CD4-positive, alpha-beta T cell treated with Interleukin-12 subunit alpha and Interleukin-12 subunit beta, for 1 hour (primary cell): Measurements from ENCODE around the gene RFT1.

Experiments used
- DNase-seq: peaks from one replicate; pipeline ENCODE4 v3.0.0-alpha.2; 2020

The RFT1 gene

GRCh38 chr3:53083521-53083920, 46.7 kb downstream of the RFT1 start:
- no peak for DNase-seq

DNA sequence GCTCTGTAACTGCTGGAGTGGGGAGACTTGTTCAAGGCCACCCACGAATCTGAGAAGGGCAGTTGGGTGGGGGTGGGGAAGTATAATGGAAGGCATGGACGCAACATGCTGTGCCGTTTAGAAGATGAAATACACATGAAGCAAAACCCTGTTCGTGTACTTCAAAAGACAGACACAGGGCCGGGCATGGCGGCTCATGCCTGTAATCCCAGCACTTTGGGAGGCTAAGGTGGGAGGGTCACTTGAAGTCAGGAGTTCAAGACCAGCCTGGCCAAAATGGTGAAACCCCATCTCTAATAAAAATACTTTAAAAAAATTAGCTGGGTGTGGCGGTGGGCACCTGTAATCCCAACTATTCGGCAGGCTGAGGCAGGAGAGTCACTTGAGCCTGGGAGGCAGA, 47.5 kb downstream of the RFT1 start:
- no peak for DNase-seq

- DNase-seq = no peak
Observed at GRCh38 chr3:53081318-53081717, 48.9 kb downstream of the RFT1 start.

DNA sequence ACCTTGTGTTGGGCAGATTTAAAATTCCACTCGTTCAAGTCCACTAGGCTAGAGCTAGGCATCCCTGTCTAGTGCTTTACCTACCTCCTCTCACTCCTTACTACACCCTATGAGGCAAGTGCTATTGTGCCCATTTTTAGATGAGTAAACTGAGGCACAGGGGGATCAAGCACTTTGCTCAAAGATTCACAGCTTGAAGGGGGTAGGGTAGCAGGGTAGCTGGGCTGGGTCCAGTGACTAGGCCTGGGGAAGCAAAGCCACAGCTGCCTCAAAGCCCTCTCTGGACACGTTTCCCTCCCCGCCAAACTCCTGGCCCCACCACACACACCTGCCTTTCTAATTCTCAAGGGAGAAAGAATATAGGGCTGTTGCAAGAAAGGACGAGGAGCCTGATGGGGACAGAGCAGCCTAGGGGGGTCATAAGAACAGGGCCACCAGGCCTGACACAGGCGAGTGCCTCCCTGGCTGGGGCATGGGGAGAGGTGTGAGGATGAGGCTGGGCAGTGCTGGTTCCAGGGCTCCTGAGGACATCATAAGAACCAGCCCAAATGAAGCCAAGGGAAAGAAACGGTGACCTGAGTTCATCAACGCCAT, 49.5 kb downstream of the RFT1 start:
- no peak for DNase-seq

DNA sequence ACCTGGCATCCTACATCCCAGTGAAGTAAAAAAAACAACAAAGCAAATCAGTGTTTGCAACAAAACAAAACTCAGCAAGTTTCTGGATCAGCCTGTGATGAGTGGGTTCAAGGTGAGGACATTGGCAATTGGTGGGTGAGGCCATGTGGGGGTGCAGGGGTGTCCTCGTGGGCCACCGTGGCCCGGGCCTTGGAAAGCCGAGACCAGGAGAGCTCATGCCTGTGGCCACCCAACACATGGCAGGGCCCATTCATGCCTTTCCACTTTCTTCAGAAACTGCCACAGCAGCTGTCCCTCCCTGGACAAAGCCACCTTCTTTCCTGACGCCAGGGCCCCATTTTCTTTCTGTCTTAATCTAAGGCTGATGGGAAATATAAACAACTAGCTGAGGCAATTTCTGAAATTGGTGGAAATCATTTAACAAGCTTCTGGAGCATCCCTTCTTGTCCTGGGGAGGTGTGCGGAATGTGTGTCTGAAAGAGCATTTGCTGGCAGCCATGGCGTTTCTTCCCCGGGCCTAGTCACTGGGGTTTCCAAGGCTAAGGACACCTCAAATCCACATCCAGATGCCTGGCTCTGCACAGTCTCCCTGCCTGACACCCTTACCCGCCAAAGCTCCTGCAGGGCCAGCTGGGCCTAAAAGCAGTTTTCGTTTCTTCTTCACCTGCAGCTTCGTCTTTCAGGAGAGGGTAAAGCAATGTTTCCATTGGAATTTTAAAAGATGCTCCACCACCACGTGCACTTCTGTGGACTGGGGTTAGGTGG, 50.3 kb downstream of the RFT1 start:
- no peak for DNase-seq

GRCh38 chr3:53079147-53079546, 51.1 kb downstream of the RFT1 start:
- DNase-seq = no peak

DNA sequence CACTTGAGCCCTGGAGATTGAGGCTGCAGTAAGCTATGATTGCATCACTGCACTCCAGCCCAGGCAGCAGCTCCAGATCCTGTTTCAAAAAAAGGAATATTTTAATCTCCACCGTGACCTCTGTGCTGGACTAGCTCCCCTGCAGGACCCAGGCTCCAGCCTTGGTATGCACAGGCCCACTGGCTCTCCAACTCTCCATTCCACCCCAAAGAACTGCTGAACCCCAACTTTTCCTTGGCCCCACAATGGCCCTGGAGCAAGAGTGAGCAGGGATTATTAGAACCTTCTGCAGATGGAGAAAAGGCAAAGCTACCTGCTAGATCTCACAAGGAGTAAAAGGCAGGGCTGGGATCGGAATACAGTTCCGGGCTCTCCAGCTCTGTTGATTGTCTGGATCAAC, 51.6 kb downstream of the RFT1 start:
- DNase-seq = no peak

DNA sequence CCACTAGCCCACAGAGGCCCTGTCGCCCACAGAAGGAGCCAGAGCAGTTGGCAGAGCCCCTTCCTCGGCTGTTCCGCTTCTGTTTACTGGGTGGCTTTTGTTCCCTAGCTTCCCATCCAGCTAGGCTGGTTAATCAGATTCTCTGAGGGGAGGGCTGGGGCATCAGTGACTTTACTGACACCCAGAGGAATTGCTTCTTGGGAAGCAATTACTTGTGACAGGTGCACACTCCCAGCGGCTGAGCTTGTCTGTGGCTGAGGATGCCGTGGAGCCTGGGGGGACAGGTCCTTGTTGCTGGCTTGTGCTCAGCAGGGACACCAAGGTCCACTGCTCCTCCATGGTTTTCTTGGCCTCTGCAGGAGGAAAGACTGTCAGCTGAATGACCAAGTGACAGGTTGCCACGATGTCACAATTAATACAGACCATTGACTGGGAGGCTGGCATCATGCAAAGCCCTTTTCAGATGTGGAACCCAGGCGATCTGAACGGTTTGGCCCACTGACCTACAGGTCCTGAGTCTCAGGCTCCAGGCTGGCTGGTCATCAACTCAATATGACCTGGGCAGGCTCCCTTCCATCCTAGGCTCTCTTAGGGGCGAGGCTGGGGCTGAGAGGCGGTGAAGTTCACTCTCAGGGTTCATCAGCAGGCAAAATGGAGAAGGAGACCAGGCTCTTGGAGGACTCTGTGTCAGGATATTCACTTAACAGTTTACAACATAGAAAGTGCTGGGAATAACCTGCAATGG, 52.6 kb downstream of the RFT1 start:
- DNase-seq = no peak

DNA sequence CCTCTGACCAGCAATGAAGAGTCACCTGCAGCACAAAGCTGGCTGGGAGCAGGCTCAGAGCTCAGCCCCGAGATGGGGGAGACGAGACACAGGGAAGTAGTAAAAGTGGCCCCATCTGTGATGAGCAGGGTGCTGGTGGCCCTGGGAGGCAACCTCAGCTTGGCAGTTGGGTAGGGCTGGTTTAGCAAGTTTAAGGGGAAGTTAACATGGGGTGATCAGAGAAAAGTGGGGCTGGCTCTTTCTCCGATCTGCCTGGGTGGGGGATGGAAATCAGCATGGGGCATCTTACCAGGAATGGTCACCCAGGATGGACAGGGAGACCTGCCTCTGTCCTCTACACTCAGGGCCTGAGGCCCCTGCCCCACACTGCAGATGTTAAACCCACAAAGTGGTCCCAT, 54.5 kb downstream of the RFT1 start:
- no peak for DNase-seq

DNA sequence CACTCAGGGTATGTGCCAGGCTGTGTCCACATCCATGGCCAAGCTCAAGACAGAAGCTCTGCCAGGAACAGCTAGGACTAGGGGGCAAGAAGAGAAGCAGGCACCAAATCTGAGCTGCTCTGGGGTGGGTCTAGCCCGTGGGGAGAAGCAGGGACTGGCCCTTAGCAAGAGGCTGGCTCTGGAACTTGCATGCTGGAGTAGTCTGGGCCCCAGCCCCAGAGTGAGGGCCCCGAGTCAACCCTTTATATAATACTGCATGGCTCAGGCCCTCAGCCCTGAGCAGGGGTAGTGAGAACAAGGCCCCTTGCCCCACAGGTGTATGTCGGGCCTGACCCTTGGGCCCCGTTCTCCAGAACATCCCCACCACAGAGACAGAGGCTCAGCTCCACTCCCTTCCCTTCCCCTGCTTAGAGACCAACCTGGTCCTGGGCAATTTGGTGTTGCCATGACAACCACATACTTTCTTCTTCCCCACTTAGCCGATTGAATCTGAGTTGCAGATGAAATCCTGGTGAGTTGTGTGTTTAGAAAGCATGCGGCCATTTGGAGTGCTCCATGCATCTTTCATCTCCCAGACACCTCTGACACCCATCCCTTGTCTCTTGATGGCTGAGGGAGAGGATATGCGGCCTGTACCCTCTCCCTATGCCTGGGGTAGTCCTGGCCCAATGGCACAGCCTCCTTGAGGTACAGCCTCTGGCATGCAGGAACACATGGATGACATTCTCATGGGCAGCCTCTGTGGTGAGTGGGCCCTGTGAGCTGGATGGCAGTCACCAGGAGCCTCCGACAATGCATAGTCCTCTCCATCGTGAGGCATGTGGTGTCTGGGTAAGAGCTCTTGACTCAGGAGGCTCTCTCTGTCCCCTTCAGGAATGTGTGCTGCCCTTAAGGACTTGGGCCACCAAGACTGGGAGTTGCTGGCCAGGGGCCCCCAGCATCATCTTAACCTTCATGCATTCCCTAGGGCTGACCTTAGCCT, 55.2 kb downstream of the RFT1 start:
- no peak for DNase-seq

DNA sequence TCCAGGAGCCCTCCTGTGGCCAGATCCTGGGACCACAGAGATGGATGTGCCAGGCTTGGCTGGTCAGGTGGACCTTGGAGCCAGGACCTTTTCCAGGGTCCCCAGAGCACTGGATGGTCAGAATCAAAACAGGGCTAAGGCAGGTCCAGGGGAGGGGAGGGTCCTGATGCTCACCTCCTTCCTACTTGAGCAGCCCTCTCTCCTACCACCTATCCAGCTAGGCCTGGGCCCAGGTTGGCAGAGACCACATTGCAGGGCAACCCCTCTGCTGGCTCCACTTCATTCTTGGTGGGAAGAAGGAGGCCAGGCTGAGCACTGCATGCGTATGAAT, 55.9 kb downstream of the RFT1 start:
- DNase-seq = no peak

DNA sequence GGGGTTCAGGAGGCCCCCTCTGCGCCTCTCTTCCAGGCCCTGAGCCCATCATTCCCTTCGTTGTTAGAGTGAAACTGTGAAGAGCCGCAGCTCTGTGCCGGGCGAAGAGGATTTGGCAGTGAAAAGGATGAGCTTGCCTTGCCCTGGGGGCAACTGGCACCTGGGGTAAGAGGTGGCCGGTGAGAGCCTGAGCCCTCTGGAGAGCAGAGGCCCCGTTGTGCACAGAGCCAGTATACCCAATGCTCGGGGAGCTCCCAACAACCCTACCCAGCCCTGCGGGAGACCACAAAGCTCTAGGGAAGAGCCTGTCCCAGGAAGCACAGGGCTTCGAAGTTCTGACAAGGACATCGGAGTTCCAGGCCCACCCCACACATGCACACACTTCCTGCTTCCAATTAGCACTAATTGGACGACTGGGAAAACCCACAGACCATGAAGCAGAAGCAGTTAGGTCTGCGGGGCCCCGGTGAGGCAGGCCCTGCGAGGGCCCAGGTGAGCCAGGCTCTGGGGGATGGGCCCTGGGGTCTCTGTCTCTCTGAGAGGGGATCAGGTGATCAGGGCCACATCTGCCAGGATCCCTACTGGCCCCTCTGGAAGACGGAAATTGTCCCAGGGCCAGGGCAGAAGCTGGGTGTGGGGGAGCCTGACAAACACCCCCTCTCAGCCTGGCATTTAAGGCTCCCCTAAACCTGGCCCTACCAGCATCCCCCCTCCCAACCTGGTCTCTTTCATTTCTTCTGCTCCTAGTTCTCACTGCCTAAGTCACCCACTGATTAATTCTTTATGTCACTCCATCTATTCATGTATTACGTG, 56.5 kb downstream of the RFT1 start:
- no peak for DNase-seq

- peak; percentile 88 for DNase-seq
Observed at GRCh38 chr3:53072653-53073552, 57.3 kb downstream of the RFT1 start.

DNA sequence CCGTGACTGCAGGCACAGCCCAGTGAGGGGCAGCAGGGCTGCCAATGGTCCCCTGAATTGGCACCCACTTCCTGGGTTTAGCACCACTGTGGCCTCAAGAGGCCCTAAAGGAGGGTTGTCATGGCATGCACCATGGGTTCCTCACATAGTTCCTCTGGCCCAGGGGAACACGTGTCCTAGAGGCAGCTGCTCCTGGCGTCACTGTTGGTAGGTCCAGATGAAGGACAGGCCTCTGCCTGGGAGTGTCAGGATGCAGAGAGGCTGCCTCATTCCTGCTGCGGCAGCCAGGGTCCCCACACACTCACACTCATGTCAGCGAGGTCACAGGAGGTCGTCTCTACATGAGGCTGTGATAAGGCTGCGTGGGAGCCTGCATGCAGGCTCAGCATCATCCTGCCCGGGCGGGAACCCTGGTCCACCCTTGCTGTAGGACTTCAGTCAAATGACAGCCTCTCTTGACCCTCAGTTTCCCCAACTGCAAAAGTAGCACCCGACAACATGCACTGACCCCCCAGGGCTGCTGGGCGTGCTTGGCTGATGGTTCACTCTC, 58.3 kb downstream of the RFT1 start:
- DNase-seq = no peak

- DNase-seq = no peak
Observed at GRCh38 chr3:53069422-53070068, 60.7 kb downstream of the RFT1 start.

- DNase-seq = no peak
Observed at GRCh38 chr3:53068176-53068575, 62.1 kb downstream of the RFT1 start.

- DNase-seq = no peak
Observed at GRCh38 chr3:53067567-53067966, 62.7 kb downstream of the RFT1 start.

DNA sequence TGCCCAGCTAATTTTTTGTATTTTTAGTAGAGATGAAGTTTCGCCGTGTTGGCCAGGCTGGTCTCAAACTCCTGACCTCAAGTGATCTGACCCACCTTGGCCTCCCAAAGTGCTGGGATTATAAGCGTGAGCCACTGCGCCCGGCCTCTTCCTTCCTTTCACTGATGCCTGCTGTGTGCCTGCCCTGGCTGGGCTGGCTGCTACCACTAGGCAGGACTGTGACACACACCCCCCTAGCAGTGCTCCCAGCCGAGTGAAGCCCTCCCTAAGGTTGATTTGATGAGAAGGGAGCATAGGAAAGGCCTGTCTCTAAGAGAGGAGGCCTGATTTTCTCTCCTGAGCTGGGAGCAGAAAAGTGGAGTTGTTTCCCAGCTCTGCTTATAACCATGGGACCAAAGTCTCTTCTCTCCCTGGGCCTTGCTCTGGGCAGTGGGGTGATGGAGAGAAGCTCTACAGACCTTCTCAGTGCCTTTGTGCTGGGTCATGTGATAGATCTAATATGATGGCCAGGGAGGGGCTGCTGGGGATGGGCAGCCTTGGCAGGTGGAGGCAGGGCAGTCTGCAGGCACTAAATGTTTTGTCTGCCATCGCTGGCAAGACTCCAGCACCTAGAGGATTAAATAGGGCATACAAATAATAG, 64.3 kb downstream of the RFT1 start:
- no peak for DNase-seq

DNA sequence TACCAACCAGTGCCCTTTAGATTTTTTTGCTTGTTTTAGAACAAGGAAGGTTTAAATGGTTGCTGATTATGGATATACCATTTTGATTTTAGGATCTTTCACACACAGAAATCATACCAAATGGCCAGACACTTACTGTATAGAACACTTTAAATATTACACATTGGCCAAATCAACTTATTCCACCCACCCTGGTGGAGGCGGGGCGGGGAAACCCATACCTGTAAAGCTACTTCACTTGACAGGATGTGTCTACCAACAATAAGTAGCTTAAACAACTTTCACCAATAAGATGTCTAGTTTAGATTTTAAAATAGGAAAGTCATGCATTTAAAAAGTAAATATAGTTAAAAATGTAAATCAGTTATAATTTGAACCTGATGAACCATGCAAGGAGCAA, 67.3 kb downstream of the RFT1 start:
- DNase-seq = no peak

DNA sequence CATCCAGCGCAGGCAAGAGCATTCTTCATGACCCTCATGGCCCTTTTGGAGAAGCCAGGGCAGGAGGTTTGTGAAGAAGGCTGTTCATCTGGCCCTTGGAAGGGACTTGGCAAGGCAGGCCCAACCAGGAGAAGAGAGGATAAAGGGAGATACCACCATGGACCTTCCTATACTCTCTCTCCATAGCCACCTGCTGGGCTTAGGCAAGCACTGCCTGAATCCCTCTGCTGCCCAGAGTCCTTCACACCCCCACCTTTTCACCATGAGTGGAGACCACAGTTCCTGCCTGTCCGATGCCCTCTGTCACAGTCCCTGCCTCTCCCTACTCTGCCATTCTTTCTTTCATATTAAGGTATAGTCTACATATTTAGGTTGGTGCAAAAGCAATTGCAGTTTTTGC, 73.8 kb downstream of the RFT1 start:
- no peak for DNase-seq
